ENCODE data around the gene ZNRF3.
"Not testable (repeated sequence)": the region's sequence is repeated elsewhere in the genome, so short reads cannot be mapped to it uniquely, and the experiment has no call there.

Gene ZNRF3

DNA sequence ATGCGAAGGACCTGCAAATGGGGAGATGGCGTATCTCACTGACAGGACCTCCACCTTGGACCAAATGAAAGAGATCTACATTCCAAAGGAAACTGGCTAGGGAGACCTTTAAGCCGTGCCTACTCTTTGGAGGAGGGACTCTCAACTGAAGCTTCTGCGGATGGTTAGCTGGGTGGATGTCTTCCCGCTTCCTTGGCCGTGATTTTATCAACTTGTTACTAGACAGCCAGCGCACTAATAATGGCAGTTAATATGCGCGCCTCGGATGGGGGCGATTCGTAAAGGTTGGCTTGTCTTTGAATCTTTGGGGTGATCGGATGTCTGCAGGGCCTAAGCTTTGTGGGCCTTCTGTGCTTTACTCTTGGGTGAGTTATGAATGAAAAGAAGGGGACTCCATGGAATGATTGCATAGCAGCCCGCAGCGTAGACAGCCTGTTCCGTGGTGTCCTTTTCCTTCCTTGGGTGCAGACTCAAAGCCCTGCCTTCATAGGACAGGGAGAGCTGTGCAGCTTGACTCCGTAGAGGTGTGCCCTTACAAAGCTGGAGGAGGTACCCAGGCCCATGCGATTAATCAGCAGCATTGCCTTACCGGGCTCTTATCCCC is 1.5 kb downstream of the ZNRF3 start:
- peak; percentile 32 for DNase-seq (ENCODE audit: low spot score)

DNA sequence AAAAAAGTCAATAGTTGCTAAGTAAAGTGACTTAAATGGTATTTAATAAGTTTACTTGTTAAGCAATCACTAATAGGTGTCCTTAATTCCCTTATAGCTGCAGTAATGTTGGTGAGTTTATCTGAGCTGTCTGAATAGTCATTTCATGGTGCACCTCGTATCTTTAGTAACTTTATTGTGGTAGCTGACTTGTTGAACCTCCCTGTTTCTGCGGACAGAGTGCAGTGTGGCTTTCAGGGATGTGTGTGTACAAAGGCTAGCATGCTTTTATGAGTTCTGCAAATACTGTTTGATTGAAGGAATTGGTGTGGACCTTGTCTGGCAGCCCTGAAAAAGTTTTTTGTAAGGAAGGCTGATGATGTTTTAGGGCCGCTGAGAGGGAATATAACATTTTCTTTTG is 2.6 kb downstream of the ZNRF3 start:
- no peak for DNase-seq (ENCODE audit: low spot score)

DNA sequence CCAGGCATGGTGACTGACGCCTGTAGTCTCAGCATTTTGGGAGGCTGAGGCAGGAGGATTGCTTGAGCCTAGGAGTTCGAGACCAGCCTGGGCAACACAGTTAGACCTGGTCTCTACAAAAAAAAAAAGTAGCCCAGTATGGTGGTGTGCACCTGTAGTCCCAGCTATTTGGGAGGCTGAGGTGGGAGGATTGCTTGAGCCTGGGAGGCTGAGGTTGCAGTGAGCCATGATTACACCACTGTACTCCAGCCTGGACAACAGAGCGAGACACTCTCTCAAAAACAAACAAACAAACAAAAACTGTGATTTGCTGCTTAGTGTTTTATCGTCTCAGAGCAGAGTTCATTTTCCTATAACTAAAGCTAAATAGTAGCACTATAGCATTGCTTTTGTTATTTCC is 3.3 kb downstream of the ZNRF3 start:
- not testable (repeated sequence) for DNase-seq (ENCODE audit: low spot score)

DNA sequence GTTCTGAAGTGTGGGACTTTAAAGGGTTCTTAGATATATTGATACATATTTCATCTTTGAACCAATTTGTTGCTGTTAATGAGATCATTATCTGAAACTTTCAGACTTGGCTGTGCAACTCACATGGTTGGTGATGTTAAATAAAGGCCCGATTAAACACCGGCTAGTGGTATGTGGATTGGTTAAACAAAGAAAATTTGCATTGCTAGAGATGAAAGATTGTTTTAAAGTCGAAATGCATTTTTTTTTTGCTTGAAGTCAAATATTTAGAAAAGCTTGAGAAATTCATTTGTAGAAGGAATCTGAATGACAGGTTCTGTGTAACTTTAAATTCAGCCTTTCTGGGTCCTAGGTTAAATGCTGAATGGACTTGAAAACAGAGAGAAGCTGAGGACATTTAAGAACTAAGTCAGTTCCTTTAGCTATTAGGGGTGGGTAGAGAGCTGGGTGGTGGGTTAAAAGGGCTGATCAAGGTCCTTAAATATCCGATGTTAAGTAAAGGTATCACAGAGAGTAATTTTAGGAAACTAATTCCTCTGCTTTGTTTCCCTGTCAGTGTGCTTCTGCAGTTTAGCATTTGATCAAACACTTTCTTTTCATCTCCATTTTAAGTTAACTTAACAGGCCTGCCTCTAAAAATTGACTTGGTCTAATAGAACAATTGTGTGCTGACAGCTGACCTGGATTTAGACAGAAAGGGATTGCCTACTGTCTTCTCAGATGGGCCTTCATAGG is 4.5 kb downstream of the ZNRF3 start:
- DNase-seq (ENCODE audit: low spot score): no peak

DNA sequence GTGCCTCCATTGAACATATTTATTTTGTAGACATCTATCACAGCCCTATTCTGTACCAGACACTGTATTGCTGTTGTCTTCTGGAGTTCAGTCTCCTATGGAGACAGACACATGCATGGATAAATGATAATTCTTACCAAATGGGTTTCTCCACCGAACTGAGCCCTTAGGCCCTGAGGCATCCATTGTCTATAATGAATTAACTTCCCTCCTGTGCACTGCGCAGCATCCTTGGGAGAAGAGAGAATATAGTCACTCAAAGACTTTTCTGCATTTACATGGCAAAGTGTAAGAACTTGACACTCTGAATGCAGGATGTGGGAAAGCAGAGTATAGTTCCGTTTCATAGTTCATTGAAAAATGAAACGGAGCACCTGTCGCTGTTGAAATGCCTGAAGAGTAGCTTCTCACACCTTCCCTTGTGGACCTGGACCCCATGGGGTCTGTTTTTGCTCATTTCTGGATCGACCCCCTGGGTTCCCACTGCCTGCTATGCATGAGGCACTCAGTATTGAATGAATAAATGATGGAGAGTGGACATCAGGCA is 6.2 kb downstream of the ZNRF3 start:
- DNase-seq (ENCODE audit: low spot score): no peak

DNA sequence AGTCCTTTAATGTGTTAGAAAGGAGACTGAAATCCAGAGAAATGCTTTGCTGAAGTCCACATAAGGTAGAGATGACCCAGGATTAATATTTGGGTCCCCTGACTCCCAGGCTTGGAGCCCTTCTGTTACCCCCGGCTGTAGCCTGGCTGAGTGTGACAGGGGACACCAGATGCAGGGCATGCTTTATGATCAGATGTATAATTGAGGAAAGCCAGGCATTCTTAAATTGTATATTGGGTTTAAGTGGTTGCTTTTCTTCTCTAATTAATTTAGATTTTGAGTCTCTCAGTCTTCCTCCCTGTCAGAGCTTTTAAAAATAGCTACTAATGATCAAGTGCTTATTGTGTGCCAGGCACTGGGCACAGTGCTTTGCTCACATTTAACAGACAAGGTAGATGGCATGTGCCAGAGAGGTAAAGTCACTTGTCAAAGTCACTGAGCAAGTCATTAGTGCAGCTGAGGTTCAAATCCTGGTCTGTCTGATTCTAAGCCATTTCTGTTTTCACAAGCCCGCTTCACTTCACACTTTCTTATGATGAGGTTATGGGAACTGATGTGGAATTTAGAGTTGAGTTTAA is 7.9 kb downstream of the ZNRF3 start:
- DNase-seq (ENCODE audit: low spot score): no peak

DNA sequence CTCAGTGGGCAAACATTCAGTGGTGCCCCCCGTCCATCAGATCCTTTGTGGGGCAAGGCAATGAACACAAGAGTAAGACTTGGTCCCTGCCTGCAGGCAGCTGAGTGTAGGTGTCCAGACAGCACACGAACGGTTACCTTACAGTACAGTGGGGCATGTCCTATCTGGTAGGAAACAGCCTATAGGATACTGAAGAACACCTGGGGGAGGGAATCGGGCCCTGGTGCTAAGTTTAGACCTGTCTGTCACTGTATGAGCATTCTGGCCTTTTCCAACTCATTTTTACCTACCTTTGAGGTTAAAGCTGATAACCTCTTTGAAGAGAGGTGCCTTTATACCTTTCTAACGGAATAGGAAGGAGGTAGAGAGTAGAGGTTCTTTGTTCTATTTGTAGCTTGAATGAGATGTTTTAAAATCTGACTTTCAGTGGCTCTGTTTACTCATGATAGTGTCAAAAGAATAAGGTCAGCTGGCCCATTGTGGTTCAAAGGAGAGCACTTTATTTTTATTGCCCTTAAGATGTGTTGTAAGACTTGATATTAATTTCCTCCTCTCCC is 8.9 kb downstream of the ZNRF3 start:
- no peak for DNase-seq (ENCODE audit: low spot score)

DNA sequence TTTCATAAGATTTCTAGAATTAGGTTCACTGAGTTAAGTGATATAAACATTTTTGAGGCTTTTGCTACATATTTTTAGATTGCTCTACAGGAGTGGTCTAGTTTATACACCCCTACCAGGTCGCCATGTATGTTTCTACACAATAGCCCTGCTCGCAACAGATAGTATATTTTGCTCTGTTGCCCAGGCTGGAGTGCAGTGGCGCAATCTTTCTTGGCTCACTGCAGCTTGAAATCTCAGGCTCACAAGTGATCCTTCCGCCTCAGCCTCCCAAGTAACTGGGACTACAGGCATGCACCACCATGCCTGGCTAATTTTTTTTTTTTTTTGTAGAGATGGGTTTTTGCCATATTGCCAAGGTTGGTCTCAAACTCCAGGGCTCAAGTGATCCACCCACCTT is 10.4 kb downstream of the ZNRF3 start:
- no peak for DNase-seq (ENCODE audit: low spot score)

DNA sequence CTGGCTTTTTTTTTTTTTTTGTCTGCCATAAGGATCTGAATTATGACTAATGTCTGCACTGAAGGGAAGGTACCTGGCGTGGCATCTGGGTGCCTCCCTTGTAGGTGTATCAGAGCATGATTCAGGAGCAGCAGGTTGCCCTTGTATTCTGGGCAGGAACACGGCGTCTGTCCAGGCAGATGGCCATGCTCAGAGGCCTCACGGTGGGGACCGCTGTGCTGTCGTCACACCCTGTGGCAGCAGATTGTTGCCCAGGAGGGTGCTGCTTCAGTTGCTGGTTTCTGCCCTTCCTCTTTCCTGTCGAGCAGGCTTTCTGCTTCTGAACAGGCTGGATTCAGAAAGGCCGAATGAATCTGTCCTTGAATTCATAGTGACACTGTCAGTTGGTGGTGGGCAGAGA is 11.0 kb downstream of the ZNRF3 start:
- no peak for DNase-seq (ENCODE audit: low spot score)

DNA sequence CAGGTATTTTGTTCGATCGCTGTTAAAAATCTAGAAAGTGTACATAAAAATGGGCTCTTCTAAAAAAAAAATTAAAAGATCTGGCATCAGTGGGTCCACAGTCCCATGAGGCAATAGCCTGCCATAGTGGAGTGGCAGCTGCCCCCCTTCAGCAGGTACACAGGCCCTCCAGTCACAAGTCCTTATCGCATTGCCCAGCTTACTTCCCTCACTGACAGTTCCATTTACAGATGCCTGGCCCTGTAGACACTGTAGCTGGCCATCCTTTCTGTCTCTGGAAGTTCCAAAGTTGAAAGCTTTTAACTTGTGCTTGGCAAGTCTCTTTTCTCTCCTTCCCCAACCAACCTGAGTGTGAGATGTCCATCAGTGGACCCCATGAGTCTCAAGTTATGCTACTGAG is 11.4 kb downstream of the ZNRF3 start:
- DNase-seq (ENCODE audit: low spot score): no peak

DNA sequence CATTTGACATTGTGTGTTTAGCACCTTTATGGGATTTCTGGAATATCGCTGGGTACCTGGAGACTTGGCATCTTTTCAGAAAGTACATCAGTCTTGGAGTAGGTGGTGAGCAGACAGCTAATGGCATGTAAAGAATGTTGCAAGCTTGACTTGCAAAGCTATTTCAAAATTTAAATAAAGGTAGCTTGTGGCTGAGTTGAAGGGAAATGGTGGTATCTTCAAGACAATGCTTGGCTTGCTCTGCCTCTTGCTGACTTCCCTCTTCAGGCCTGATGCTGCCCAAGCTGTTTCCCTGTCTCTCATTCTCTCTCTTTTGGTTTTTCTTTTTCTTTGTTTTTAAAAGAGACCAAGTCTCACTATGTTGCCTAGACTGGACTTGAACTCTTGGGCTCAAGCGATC is 13.2 kb downstream of the ZNRF3 start:
- no peak for DNase-seq (ENCODE audit: low spot score)

DNA sequence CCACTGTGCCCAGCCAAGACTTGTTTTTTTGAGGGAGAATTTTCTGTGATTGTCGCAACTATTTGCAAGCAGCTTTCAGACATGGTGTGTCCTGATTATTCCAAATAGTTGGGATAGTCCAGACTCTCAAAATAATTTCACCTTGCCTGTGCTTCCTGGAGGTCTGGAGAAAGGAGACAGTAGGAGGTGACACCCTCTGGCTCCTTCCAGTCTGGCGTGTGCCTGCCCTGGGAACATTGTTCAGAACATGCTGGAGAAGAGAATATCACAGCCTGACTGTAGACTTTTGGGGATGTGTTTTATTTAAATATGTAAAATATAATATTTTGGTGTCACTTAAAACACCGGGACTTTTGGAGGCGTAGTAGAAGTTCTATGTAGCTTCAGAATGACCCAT is 14.9 kb downstream of the ZNRF3 start:
- DNase-seq (ENCODE audit: low spot score): no peak

DNA sequence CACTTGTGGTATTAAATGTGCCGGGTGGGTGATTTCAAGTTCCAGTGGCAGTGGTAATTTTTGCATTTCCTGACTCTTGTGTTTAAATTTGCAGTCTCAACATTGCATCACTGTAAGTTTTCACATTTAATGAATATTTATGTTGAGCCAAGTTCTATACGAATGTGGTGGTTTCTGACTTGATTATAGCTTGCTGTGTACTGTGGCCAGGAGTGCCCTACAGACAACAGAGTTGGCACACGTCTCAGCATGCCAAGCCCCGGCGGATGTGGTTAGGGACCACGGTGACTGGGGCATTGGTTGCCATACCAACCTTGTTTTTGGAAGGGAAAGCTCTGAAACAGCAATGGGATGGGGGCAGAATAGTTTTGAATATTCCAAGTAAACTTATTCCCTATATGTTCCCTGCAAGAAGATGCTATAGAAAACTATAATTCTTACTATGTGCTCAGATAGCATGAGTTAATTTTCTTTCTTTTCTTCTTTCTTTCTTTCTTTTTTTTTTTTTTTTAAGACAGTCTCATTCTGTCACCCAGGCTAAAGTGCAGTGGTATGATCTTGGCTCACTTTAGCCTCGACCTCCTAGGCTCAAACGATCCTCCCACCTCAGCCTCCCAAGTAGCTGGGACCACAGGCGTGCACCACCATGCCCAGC is 16.0 kb downstream of the ZNRF3 start:
- no peak for DNase-seq (ENCODE audit: low spot score)

DNA sequence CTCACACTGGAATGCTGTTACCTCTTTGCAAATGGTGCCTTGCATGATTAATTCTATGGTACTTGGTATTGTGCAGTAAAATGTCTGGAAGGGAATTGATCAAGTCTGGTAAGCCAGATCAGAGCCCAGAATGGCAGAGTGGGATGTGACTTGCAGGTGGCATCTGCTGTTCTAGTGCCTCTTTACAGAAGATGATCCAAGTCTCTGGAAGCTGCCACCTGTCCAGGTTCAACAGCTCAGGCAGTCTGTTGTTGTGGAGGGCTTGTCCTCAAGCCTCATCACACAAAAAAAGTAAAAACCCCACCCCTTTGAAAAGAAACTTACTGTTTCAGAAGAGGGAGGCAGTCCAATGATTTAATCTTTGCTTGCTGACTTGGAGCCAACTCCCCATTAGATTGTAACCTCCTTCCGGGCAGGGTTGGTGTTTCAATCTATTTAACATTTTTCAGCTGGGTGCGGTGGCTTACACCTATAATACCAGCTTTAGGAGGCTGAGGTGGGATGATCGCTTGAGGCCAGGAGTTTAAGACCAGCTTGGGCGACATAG is 17.1 kb downstream of the ZNRF3 start:
- no peak for DNase-seq (ENCODE audit: low spot score)

DNA sequence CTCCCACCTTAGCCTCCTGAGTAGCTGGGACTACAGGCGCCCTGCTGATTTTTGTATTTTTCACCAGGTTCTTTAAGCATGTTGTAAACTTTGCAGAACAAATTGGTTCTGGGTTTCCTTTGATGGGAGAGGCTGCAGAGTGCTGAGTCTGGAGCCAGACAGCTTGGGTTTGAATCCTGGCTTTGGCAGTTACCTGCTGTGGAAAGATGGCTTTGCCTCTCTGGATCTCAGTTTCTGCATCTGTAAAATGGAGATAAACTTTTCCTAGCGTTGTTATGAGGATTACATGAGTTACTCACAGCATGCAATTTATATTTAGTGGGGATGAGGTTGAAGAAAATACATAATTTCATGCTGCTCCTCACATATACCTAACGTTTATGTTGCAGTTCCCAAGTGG is 19.1 kb downstream of the ZNRF3 start:
- DNase-seq (ENCODE audit: low spot score): no peak

DNA sequence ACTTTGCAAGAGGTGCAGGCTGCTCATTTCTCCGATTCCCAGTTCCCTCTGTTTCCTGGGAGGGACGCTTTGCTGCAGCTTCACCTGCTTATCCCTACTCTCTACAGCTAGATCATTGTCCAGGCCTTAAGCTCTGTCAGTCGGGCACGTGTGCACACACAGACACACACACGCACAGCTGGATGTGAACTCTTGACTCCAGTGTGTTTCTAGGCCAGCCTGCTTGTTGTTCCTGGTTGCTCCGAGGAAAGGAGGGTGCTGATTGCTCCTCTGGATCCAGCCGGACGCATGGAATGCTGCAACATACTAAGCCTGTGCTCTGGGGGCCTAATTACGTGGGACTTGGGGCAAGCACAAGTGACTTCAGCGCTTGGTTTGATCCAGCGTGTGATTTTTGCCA is 19.7 kb downstream of the ZNRF3 start:
- DNase-seq (ENCODE audit: low spot score): no peak

DNA sequence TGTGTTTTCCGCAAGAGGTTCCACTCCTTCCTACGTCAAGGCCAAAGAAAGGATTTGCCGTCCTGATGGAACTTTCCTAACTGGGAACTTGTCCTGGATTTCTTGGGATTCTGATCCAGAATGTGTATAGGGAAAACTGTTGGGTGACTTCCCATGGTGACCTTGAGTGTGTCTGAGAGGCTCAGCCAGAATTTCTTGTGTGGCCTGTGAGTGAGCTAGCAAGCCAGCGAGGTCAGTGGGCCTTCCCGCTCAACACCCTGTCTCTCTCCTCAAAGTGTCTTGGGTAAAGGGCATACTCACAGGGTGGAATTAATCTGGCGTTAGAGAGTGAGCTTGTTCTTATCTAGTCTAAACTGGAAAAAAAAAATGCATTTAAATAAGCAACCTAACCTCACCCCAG is 20.4 kb downstream of the ZNRF3 start:
- DNase-seq (ENCODE audit: low spot score): no peak

DNA sequence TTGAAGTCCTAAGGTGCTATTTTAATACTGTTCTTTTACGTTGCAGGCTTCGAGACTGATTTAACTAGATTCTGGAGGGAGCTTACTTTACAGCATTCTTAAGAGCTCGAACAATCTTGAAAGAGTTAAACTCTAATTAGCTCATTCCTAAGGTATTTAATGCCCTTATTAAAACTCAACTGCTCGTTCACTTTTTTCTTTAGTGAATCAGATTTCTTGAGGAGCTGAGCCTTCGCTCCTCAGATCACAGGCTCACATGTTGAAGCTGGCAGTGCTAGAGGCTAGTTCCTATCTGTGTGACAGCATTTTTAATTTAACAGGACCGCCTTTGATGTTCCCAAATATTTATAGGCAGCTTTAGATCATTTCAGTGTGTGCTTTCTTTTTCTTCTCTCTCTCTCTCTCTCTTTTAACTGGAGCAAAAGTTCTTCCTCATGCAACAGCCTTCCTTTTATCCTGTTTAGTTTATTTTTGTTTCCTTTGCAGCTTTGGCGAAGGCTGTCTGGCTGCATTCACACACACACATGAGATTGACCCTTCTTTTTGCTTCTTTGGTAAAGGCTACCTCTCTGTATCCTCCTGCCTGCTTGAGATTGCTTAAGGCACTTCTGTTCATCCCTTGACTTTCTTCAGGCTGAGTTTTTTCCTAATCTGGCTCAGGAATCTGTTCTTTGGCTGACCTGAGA is 21.0 kb downstream of the ZNRF3 start:
- no peak for DNase-seq (ENCODE audit: low spot score)

DNA sequence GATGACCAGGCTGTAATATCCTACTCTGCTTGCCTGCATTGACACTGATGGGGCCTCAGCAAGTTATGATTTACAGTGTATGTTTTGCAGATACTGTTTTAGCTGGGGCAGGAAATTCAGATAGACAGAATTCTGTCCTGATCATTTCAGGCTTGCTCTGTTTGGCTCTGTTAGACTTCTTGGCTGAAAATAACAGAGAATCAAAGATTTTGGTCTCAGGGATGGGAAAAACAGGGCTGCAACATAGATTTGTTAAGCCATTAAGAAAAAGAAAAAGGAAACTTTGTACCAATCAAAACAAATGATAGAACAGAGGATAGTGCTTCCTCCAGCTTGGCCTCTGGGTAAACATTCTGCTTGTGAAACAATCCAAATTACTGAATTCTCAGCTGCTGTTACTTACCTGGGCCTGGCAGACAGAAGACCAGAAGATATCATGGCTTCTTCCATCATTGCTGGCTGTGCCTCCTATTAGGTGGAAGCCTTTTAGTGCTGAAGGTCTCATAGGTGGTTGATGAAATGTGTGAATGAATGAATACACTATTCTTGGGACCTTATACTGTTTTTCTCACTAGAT is 22.0 kb downstream of the ZNRF3 start:
- DNase-seq (ENCODE audit: low spot score): no peak

DNA sequence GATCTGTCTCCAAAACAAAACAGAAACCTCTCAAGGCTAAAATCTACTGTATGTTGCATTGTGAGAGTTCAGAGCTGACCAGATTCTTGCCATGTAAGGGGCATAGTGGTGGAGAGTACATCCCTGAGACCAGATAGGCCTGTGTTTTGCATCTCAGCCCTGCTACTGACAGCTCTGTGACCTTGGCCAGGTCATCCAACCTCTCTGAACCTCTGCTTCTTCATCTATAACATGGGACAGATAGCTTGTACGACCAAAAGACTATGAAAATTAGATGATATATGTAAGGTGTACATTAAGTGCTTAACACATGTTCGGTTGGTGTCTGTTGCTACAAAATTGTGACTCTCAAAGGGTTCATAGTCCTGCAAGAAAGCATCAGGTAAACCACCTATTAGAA is 22.9 kb downstream of the ZNRF3 start:
- no peak for DNase-seq (ENCODE audit: low spot score)

DNA sequence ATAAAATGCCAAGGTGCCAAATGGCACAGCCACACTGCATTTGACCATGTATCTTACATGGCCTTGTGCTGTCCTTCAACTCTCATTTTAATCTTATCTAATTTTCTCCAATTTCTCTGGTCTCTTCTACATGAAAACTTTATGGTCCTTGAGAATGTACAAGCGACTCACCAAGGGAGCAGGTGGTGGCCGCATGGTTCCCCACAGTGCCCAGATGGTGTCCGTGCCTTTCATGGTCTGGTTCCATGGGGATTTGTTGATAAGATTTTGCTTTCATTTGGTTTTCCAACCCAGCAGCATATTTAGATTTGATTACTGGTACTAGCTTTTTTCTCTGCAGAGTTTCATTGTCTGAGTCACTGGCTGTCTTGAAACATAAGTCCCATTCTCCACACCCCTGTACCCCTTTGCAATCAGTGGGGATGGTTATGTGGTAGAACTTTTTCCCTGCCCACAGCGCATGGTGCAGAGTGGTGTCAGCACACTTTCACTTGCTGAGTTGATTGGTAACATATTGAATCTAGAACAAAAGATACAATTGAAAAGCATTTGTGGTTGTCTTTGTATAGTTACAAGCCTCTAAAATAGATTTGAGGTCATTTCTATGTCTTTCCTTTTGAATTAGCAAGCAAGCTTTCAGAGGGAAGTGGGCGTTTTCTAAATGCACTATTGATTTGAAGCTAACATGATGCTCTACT is 24.1 kb downstream of the ZNRF3 start:
- DNase-seq (ENCODE audit: low spot score): no peak
